Right atrium auricular region (tissue), 2 donors: ENCODE data around the gene AGAP1. TPM values are rescaled to one million over a fixed set of nuclear protein-coding genes. Genes with fewer than 3 reads are reported as not detected.
"Not testable (repeated sequence)": the region's sequence is repeated elsewhere in the genome, so short reads cannot be mapped to it uniquely, and the experiment has no call there.

ENCODE experiments used
- DNase-seq: peaks from one replicate; pipeline ENCODE4 v3.0.0-alpha.2; 2019; ENCODE audit warnings: low spot score
- H3K27ac ChIP-seq, 2 donors: fragments of 200-600 bp; sonication (generic); 1 replicate in 1 of 2; 2 replicates in 1 of 2; pipeline ENCODE4 v1.5.1; 2016 to 2019
- H3K27me3 ChIP-seq, 2 donors: fragments of 200-600 bp; sonication (generic); one replicate each; pipeline versions ENCODE4 v1.5.1 to v1.6.0; 2017 to 2019
- H3K36me3 ChIP-seq: fragments of 200-600 bp; sonication (generic); one replicate; pipeline ENCODE4 v1.5.1; 2016
- H3K4me1 ChIP-seq, 2 donors: fragments of 200-600 bp; sonication (generic); one replicate each; pipeline versions ENCODE4 v1.5.1 to v1.6.0; 2017 to 2019
- H3K4me3 ChIP-seq, 2 donors: fragments of 200-600 bp; sonication (generic); 1 replicate in 1 of 2; 2 replicates in 1 of 2; pipeline ENCODE4 v1.5.1; 2017 to 2019; ENCODE audit warnings: mild to moderate bottlenecking in 1 of 2, moderate library complexity in 1 of 2
- H3K9me3 ChIP-seq, 2 donors: fragments of 200-600 bp; sonication (generic); one replicate each; pipeline ENCODE4 v1.5.1; 2019
- CTCF ChIP-seq, 2 donors: fragments of 200-600 bp; sonication (generic); IDR thresholded peaks; one replicate each; pipeline ENCODE4 v1.5.1; 2019; ENCODE audit warnings: antibody characterized with exemption in 2 of 2
- total RNA-seq, 2 donors: library from RNA; depleted of rRNA; stranded (reverse); fragments of >200 nt; gene quantifications; one replicate each; pipeline ENCODE4 v1.1.0, GENCODE V29; 2016

Gene AGAP1
- total RNA-seq, 2 donors from 2014 or later: 11.6 to 17.2 TPM

GRCh38 chr2:235757212-235757611 lies 263.4 kb downstream of the AGAP1 start:
- DNase-seq: no peak
- Histone ChIP-seq H3K9me3 (no peaks in the 10 kb centered on the region), H3K27me3 (no peaks in the 10 kb centered on the region), H3K4me3 (no peak overlapping the region), H3K27ac (no peak overlapping the region), H3K4me1 (no peaks in the 10 kb centered on the region), H3K36me3 (no peaks in the 10 kb centered on the region)
- no peak for TF ChIP-seq CTCF (IDR thresholded peaks at IDR 0.05)

- H3K27me3 ChIP-seq: no peaks in the 10 kb centered on the region
Observed at GRCh38 chr2:235757640-235758039, 263.8 kb downstream of the AGAP1 start.

GRCh38 chr2:235762832-235763598 lies 269.2 kb downstream of the AGAP1 start:
- H3K4me3 ChIP-seq: no peak overlapping the region
- no peaks in the 10 kb centered on the region for H3K4me1 ChIP-seq
- no peak for TF ChIP-seq CTCF (IDR thresholded peaks at IDR 0.05)
- H3K36me3 ChIP-seq: no peaks in the 10 kb centered on the region
- DNase-seq: no peak
- no peaks in the 10 kb centered on the region for H3K9me3 ChIP-seq
- H3K27ac ChIP-seq: no peak overlapping the region
- H3K27me3 ChIP-seq: no peaks in the 10 kb centered on the region

More at GRCh38 chr2:235757640-235758039, 263.8 kb downstream of the AGAP1 start:
- Histone ChIP-seq H3K4me1 (no peaks in the 10 kb centered on the region), H3K27ac (no peak overlapping the region), H3K36me3 (no peaks in the 10 kb centered on the region), H3K4me3 (no peak overlapping the region), H3K9me3 (no peaks in the 10 kb centered on the region)
- no peak for DNase-seq
- no peak for TF ChIP-seq CTCF (IDR thresholded peaks at IDR 0.05)

GRCh38 chr2:235763816-235764215 lies 270.0 kb downstream of the AGAP1 start:
- H3K27ac ChIP-seq: no peak overlapping the region
- no peaks in the 10 kb centered on the region for H3K36me3 ChIP-seq
- H3K4me3 ChIP-seq: no peak overlapping the region
- no peak for TF ChIP-seq CTCF (IDR thresholded peaks at IDR 0.05)
- no peak for DNase-seq
- H3K9me3 ChIP-seq: no peaks in the 10 kb centered on the region
- H3K27me3 ChIP-seq: no peaks in the 10 kb centered on the region
- H3K4me1 ChIP-seq: no peaks in the 10 kb centered on the region

GRCh38 chr2:235764478-235764877 lies 270.6 kb downstream of the AGAP1 start:
- not testable (repeated sequence) for H3K9me3 ChIP-seq, H3K27me3 ChIP-seq, H3K4me3 ChIP-seq, H3K36me3 ChIP-seq, DNase-seq, H3K27ac ChIP-seq, H3K4me1 ChIP-seq

- Histone ChIP-seq H3K4me1 (no peaks in the 10 kb centered on the region), H3K27me3 (no peaks in the 10 kb centered on the region), H3K27ac (no peak overlapping the region), H3K4me3 (no peak overlapping the region), H3K9me3 (no peaks in the 10 kb centered on the region), H3K36me3 (no peaks in the 10 kb centered on the region)
- no peak for DNase-seq
- TF ChIP-seq CTCF (IDR thresholded peaks at IDR 0.05): no peak
Observed at GRCh38 chr2:235765181-235765820, 271.5 kb downstream of the AGAP1 start.
